Mesendoderm (in vitro differentiated cells): ENCODE measurements around the gene SLC25A1.

Experiments used
- DNase-seq: peaks from one replicate; pipeline ENCODE4 v3.0.0; 2013
- H2AK5ac ChIP-seq: 2 replicates; pipeline ENCODE4 v1.6.1; 2013; ENCODE audit warnings: low read length, inconsistent platforms
- H2BK120ac ChIP-seq: 2 replicates; pipeline ENCODE4 v1.6.1; 2013; ENCODE audit warnings: low read depth, mild to moderate bottlenecking, low read length, moderate library complexity, mixed read lengths
- H2BK15ac ChIP-seq: replicated peaks from 2 replicates; pipeline ENCODE4 v1.6.1; 2013; ENCODE audit warnings: low read depth, mild to moderate bottlenecking, moderate library complexity
- H2BK5ac ChIP-seq: 2 replicates; pipeline ENCODE4 v1.6.1; 2013; ENCODE audit warnings: low read length, inconsistent platforms
- H3K18ac ChIP-seq: 2 replicates; pipeline ENCODE4 v1.6.1; 2013; ENCODE audit warnings: mild to moderate bottlenecking, low read length, mixed read lengths
- H3K23ac ChIP-seq: one replicate; pipeline ENCODE4 v1.6.1; 2013; ENCODE audit warnings: low read length
- H3K27ac ChIP-seq: 2 replicates; pipeline ENCODE4 v1.5.1; 2013; ENCODE audit warnings: low read depth, mild to moderate bottlenecking, inconsistent platforms, low read length, moderate library complexity
- H3K27me3 ChIP-seq: 2 replicates; pipeline ENCODE4 v1.6.1; 2013; ENCODE audit warnings: low read length, control low read depth, mild to moderate bottlenecking, inconsistent platforms; ENCODE audit not compliant: insufficient read depth, poor library complexity
- H3K36me3 ChIP-seq: 2 replicates; pipeline ENCODE4 v1.6.1; 2013; ENCODE audit warnings: low read length, inconsistent platforms; ENCODE audit not compliant: control insufficient read depth, insufficient read depth
- H3K4ac ChIP-seq: one replicate; pipeline ENCODE4 v1.6.1; 2013; ENCODE audit warnings: low read depth, mild to moderate bottlenecking, low read length, moderate library complexity
- H3K4me1 ChIP-seq: 2 replicates; pipeline ENCODE4 v1.6.1; 2013; ENCODE audit warnings: low read depth, low read length, inconsistent platforms; ENCODE audit not compliant: control insufficient read depth
- H3K4me2 ChIP-seq: 2 replicates; pipeline ENCODE4 v1.6.1; 2013; ENCODE audit warnings: low read length
- H3K4me3 ChIP-seq: 2 replicates; pipeline ENCODE4 v1.5.1; 2013; ENCODE audit warnings: mild to moderate bottlenecking, low read length
- H3K56ac ChIP-seq: one replicate; pipeline ENCODE4 v1.6.1; 2013; ENCODE audit warnings: low read length
- H3K79me1 ChIP-seq: 2 replicates; pipeline ENCODE4 v1.6.1; 2013; ENCODE audit warnings: low read length, inconsistent platforms
- H3K79me2 ChIP-seq: 2 replicates; pipeline ENCODE4 v1.6.1; 2013; ENCODE audit warnings: mild to moderate bottlenecking, low read length; ENCODE audit not compliant: control insufficient read depth, insufficient read depth
- H3K9ac ChIP-seq: 2 replicates; pipeline ENCODE4 v1.6.1; 2013; ENCODE audit warnings: low read length, inconsistent platforms
- H4K5ac ChIP-seq: one replicate; pipeline ENCODE4 v1.6.1; 2013; ENCODE audit warnings: low read length
- H4K8ac ChIP-seq: one replicate; pipeline ENCODE4 v1.6.1; 2013; ENCODE audit warnings: low read depth, mild to moderate bottlenecking, control low read depth, low read length, moderate library complexity
- WGBS: extraction: QIAGEN DNeasy Blood & Tissue Kit; methylation state at CpG from one replicate; pipeline ENCODE4 v1.1.7; 2013; ENCODE audit warnings: low lambda C conversion rate, missing lambda C conversion rate; ENCODE audit not compliant: insufficient coverage; ENCODE audit errors: extremely low coverage; 5-methylcytosine and 5-hydroxymethylcytosine counted together

SLC25A1 gene

DNA sequence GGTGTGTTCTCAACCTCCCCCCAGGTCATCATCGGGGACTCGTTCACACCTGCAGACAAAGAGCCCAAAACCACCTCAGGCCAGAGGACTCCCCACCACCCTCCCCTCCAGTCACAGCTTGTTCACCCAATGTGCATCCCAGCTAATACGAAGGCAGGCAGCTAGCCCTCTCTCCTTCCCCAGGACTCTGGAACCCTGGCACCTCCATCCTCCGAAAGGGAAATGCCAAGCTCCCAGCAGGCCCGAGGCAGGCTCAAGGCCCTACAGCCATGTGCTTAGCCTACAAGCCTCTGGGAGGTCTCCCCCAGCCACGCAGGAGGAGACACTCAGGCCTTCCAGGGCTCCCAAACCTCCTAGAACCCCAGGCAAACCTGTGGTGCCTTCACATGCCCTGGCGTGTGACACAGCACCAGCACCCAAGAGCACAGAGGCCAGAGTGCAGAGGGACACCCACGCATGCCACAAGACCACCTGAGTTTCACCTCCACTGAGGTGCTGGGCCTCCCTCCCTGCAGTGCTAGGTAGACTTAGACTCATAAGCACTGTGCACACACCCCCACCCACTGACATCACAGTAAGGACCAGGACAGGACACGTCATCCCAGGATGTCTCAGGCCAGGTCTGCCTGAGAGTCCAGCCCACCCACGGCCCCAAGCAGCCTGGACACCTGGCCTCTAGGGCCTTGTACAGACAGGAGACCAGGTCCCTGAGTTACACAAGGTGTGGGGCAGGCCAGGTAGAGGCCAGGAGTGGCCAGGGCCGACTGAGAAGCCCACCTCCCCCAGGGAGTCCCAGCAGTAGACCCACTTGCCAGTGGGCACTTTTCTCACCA, 40.9 kb downstream of the SLC25A1 start:
- no peaks in the 10 kb centered on the region for H3K27me3 ChIP-seq
- no peaks in the 10 kb centered on the region for H3K4me1 ChIP-seq
- H3K23ac ChIP-seq = no peak overlapping the region
- no peak overlapping the region for H3K4ac ChIP-seq
- no peak overlapping the region for H2BK15ac ChIP-seq
- WGBS = no CpG with 5 or more reads among the region's 11 CpGs
- no peak overlapping the region for H3K56ac ChIP-seq
- no peak overlapping the region for H3K27ac ChIP-seq
- no peak overlapping the region for H2BK120ac ChIP-seq
- no peak overlapping the region for H3K4me2 ChIP-seq
- no peak overlapping the region for H3K9ac ChIP-seq
- no peak overlapping the region for H3K4me3 ChIP-seq
- no peak overlapping the region for H4K8ac ChIP-seq
- no peak overlapping the region for H2AK5ac ChIP-seq
- no peaks in the 10 kb centered on the region for H3K79me2 ChIP-seq
- H3K79me1 ChIP-seq = no peaks in the 10 kb centered on the region
- H2BK5ac ChIP-seq = no peak overlapping the region
- no peak overlapping the region for H3K18ac ChIP-seq
- DNase-seq = no peak
- no peak overlapping the region for H4K5ac ChIP-seq
- H3K36me3 ChIP-seq = peaks cover 5% of the 10 kb centered on the region

DNA sequence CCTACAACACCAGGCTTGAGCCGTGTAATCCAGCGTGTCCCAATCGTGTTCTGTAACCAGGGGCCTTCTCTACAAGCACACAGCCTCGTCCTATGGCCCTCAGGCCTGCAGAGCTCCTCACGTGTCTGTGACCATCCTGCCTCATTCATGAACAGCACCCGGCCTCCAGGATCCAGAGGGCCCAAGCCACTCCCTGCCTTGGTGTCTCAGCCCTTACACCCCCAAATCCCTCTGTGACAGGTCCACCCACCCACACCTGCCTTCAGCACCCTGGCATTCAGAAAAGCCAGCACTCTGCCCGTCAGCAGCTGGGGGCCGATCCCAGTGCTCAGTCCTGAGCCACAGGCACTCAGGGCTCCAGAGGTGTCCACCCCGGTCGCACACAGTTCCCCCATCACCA, 41.6 kb downstream of the SLC25A1 start:
- DNase-seq = no peak
- WGBS = no CpG with 5 or more reads among the region's 10 CpGs
- H3K36me3 ChIP-seq = peaks cover 5% of the 10 kb centered on the region

DNA sequence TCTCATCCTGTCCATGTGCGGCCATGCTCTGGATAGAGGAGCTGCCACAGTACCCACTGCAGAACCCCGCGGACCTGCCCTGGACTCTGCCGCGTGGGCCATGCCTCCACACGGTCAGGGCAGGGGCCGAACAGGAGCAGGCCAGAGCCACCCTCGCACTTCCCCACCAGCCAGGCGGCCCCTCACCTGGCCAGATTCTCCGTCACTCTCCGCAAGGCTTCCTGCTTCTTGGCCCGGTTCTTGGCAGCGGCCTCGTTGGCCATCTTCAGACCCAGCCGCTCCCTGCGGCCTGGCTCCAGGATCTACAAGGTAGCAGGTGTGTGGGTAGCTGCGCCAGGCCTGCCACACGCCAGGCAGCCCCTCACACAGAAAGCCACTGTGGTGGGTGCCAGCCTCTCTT, 43.7 kb downstream of the SLC25A1 start:
- no peaks in the 10 kb centered on the region for H3K4me1 ChIP-seq
- H3K56ac ChIP-seq = no peak overlapping the region
- no peak overlapping the region for H3K9ac ChIP-seq
- no peak overlapping the region for H3K18ac ChIP-seq
- H3K4ac ChIP-seq = no peak overlapping the region
- no peak overlapping the region for H3K27ac ChIP-seq
- no peaks in the 10 kb centered on the region for H3K79me2 ChIP-seq
- no peak overlapping the region for H2AK5ac ChIP-seq
- H2BK120ac ChIP-seq = no peak overlapping the region
- DNase-seq = no peak
- no peak overlapping the region for H2BK5ac ChIP-seq
- no peak overlapping the region for H3K4me3 ChIP-seq
- no peaks in the 10 kb centered on the region for H3K27me3 ChIP-seq
- H3K36me3 ChIP-seq = peaks cover 5% of the 10 kb centered on the region
- WGBS = no CpG with 5 or more reads among the region's 18 CpGs
- no peak overlapping the region for H4K8ac ChIP-seq
- no peaks in the 10 kb centered on the region for H3K79me1 ChIP-seq
- H2BK15ac ChIP-seq = no peak overlapping the region
- H3K23ac ChIP-seq = no peak overlapping the region
- H4K5ac ChIP-seq = no peak overlapping the region
- H3K4me2 ChIP-seq = no peak overlapping the region

More for the DNA sequence above, 41.6 kb downstream of the SLC25A1 start:
- H3K4me2 ChIP-seq = no peak overlapping the region
- no peak overlapping the region for H2BK5ac ChIP-seq
- H3K18ac ChIP-seq = no peak overlapping the region
- no peak overlapping the region for H2AK5ac ChIP-seq
- H3K79me2 ChIP-seq = no peaks in the 10 kb centered on the region
- no peaks in the 10 kb centered on the region for H3K27me3 ChIP-seq
- no peak overlapping the region for H4K5ac ChIP-seq
- no peaks in the 10 kb centered on the region for H3K79me1 ChIP-seq
- H3K56ac ChIP-seq = no peak overlapping the region
- no peak overlapping the region for H3K23ac ChIP-seq
- no peak overlapping the region for H3K4ac ChIP-seq
- H3K9ac ChIP-seq = no peak overlapping the region
- no peak overlapping the region for H4K8ac ChIP-seq
- no peak overlapping the region for H3K27ac ChIP-seq
- H2BK15ac ChIP-seq = no peak overlapping the region
- H2BK120ac ChIP-seq = no peak overlapping the region
- no peak overlapping the region for H3K4me3 ChIP-seq
- H3K4me1 ChIP-seq = no peaks in the 10 kb centered on the region

DNA sequence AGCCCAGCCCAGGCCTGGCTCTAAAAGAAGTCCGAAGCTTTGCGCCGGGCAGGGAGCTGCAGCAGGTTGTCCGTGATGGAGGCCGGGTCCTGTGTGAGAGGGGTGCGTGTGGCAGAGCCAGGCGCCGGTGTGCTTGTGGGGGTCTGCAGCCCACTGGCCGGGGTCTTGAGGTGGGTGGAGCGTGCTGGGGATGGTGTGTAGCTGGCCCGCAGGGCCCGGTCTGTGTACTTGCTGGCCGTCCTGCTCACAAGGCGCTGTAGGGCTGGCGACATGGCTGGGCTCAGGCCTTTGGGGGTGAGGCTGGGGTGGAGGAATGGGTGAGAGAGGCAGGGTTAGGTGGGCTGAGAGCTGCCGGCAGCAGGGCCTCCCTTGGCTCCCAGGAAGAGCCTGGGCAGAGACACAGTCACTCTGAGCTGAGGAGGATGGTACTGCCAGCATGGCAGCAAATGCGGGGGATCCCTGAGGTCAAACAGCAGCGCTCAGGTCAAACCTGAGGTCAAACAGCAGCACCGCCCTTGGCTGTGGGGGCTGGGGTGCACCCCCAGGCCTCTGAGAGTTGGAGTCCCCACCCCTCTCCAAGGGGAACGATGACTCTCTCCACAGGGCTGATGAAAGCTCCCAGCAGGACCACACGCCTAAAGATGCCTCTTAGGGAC, 44.2 kb downstream of the SLC25A1 start:
- H3K27me3 ChIP-seq = no peaks in the 10 kb centered on the region
- H2BK5ac ChIP-seq = no peak overlapping the region
- no peak overlapping the region for H3K56ac ChIP-seq
- no peak overlapping the region for H4K5ac ChIP-seq
- H3K18ac ChIP-seq = no peak overlapping the region
- no peak overlapping the region for H2AK5ac ChIP-seq
- no peak for DNase-seq
- peaks cover 5% of the 10 kb centered on the region for H3K36me3 ChIP-seq
- H3K79me1 ChIP-seq = no peaks in the 10 kb centered on the region
- H4K8ac ChIP-seq = no peak overlapping the region
- no peak overlapping the region for H3K4me2 ChIP-seq
- no peaks in the 10 kb centered on the region for H3K79me2 ChIP-seq
- no peak overlapping the region for H3K27ac ChIP-seq
- H3K4ac ChIP-seq = no peak overlapping the region
- H2BK120ac ChIP-seq = no peak overlapping the region
- H3K4me3 ChIP-seq = no peak overlapping the region
- no CpG with 5 or more reads among the region's 21 CpGs for WGBS
- H2BK15ac ChIP-seq = no peak overlapping the region
- no peak overlapping the region for H3K9ac ChIP-seq
- H3K4me1 ChIP-seq = no peaks in the 10 kb centered on the region
- no peak overlapping the region for H3K23ac ChIP-seq

DNA sequence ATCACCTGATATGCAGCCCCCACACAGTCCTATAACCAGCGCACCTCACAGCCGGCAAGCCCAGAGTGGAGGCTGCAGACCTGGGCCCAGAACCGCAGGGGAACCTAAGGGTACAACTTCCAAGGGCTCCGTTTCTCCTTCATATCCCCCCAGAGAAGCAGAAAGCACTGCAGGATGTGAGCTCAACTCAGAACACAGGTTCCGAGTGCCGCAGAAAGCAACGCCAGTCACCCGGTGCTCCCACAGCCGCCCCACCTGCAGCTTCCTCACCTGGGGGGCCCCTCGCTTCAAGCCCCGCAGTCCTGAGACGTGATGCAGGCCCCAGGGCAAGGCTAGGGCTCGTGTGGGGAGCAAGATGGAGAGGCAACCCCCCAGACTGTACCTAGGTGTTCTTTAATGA, 45.0 kb downstream of the SLC25A1 start:
- H3K4ac ChIP-seq = no peak overlapping the region
- no peak overlapping the region for H3K27ac ChIP-seq
- H3K4me1 ChIP-seq = no peaks in the 10 kb centered on the region
- H2AK5ac ChIP-seq = no peak overlapping the region
- no peaks in the 10 kb centered on the region for H3K79me2 ChIP-seq
- H2BK15ac ChIP-seq = no peak overlapping the region
- no peak for DNase-seq
- no peak overlapping the region for H3K23ac ChIP-seq
- no peak overlapping the region for H3K9ac ChIP-seq
- no peaks in the 10 kb centered on the region for H3K27me3 ChIP-seq
- no peak overlapping the region for H2BK120ac ChIP-seq
- peaks cover 4% of the 10 kb centered on the region for H3K36me3 ChIP-seq
- no CpG with 5 or more reads among the region's 13 CpGs for WGBS
- no peak overlapping the region for H4K8ac ChIP-seq
- H3K79me1 ChIP-seq = no peaks in the 10 kb centered on the region
- H2BK5ac ChIP-seq = no peak overlapping the region
- H3K4me2 ChIP-seq = no peak overlapping the region
- H3K4me3 ChIP-seq = no peak overlapping the region
- H3K56ac ChIP-seq = no peak overlapping the region
- no peak overlapping the region for H3K18ac ChIP-seq
- H4K5ac ChIP-seq = no peak overlapping the region
